Chondrocyte (in vitro differentiated cells): Measurements from ENCODE around the gene JPT2. TPM values are rescaled to one million over a fixed set of nuclear protein-coding genes. Genes with fewer than 3 reads are reported as not detected.

Experiments
- DNase-seq: peaks from one replicate; pipeline ENCODE4 v3.0.0; 2021; ENCODE audit warnings: mixed read lengths, low spot score
- H3K27ac Mint-ChIP-seq: one replicate; pipeline ENCODE4 v1.8.0; 2021; ENCODE audit warnings: mild to moderate bottlenecking, moderate library complexity, mixed read lengths; ENCODE audit not compliant: unreplicated experiment
- H3K27me3 Mint-ChIP-seq: 2 replicates; pipeline ENCODE4 v1.8.0; 2021; ENCODE audit warnings: low read depth, mixed read lengths
- H3K36me3 Mint-ChIP-seq: 2 replicates; pipeline ENCODE4 v1.8.0; 2021; ENCODE audit warnings: low read depth, mixed read lengths
- H3K4me1 Mint-ChIP-seq: 2 replicates; pipeline ENCODE4 v1.8.0; 2021; ENCODE audit warnings: low read depth, mild to moderate bottlenecking, mixed read lengths
- H3K4me3 Mint-ChIP-seq: one replicate; pipeline ENCODE4 v1.8.0; 2021; ENCODE audit warnings: mild to moderate bottlenecking, moderate library complexity, mixed read lengths; ENCODE audit not compliant: unreplicated experiment
- H3K9me3 Mint-ChIP-seq: 2 replicates; pipeline ENCODE4 v1.8.0; 2021; ENCODE audit warnings: low read depth, mixed read lengths
- CTCF ChIP-seq: fragments of 200-600 bp; sonication (generic); IDR thresholded peaks from 2 replicates; pipeline ENCODE4 v1.5.0; 2021; ENCODE audit warnings: antibody characterized with exemption, mild to moderate bottlenecking, moderate library complexity
- total RNA-seq: library from RNA; stranded (reverse); gene quantifications from 3 replicates; pipeline ENCODE4 v1.2.1, GENCODE V29; 2021

The JPT2 gene
- total RNA-seq, 1 donor from 2014 or later, result 63.0 TPM

GRCh38 chr16:1655909-1656807 is 21.9 kb upstream of the JPT2 start:
- Mint-ChIP-seq H3K27me3 (no peaks in the 10 kb centered on the region), H3K27ac (no peak overlapping the region), H3K4me3 (no peak overlapping the region), H3K9me3 (no peaks in the 10 kb centered on the region), H3K4me1 (no peaks in the 10 kb centered on the region), H3K36me3 (peaks cover 35% of the 10 kb centered on the region)
- no peak for TF ChIP-seq CTCF
- no peak for DNase-seq

- no peak overlapping the region for H3K27ac Mint-ChIP-seq
- no peak for TF ChIP-seq CTCF
- no peak overlapping the region for H3K4me3 Mint-ChIP-seq
- H3K4me1 Mint-ChIP-seq, result no peaks in the 10 kb centered on the region
- no peaks in the 10 kb centered on the region for H3K9me3 Mint-ChIP-seq
- H3K27me3 Mint-ChIP-seq, result no peaks in the 10 kb centered on the region
- H3K36me3 Mint-ChIP-seq, result peaks cover 30% of the 10 kb centered on the region
- DNase-seq, result no peak
These were observed 21.1 kb upstream of the JPT2 start for GRCh38 chr16:1656808-1657617.

GRCh38 chr16:1657841-1658240 is 20.2 kb upstream of the JPT2 start:
- H3K4me1 Mint-ChIP-seq, result no peaks in the 10 kb centered on the region
- no peak overlapping the region for H3K4me3 Mint-ChIP-seq
- no peaks in the 10 kb centered on the region for H3K9me3 Mint-ChIP-seq
- no peak for DNase-seq
- no peak overlapping the region for H3K27ac Mint-ChIP-seq
- TF ChIP-seq CTCF, result no peak
- H3K27me3 Mint-ChIP-seq, result no peaks in the 10 kb centered on the region
- H3K36me3 Mint-ChIP-seq, result peaks cover 34% of the 10 kb centered on the region

GRCh38 chr16:1659031-1659430 is 19.0 kb upstream of the JPT2 start:
- Mint-ChIP-seq H3K9me3 (no peaks in the 10 kb centered on the region), H3K36me3 (peaks cover 38% of the 10 kb centered on the region), H3K4me1 (no peaks in the 10 kb centered on the region), H3K27me3 (no peaks in the 10 kb centered on the region), H3K27ac (no peak overlapping the region), H3K4me3 (no peak overlapping the region)
- no peak for TF ChIP-seq CTCF
- DNase-seq, result no peak

- no peak for DNase-seq
- no peaks in the 10 kb centered on the region for H3K9me3 Mint-ChIP-seq
- H3K36me3 Mint-ChIP-seq, result peaks cover 30% of the 10 kb centered on the region
- H3K4me3 Mint-ChIP-seq, result no peak overlapping the region
- no peak overlapping the region for H3K27ac Mint-ChIP-seq
- TF ChIP-seq CTCF, result no peak
- H3K27me3 Mint-ChIP-seq, result no peaks in the 10 kb centered on the region
- no peaks in the 10 kb centered on the region for H3K4me1 Mint-ChIP-seq
These were observed 16.3 kb upstream of the JPT2 start for GRCh38 chr16:1661826-1662225.
